ENCODE data around the gene HEATR9.

The HEATR9 gene

DNA sequence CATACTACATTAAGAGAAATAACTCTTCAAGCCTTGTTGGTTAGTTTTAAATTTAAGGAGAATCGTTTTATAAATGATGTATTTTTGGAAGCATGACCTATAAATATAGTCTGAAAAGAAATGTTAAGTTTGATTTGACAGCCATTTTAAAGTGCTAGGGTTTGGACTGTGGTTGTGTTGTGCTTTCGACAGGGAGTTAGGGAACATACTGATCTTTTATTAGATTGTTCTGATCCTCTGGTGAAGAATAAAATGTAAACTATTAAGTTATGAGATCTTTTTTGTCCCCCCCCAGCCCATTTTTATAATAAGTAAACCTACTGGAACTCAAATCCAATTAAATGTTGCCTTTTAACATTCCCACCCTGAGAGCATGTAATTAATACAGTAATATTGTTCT is 47.4 kb downstream of the HEATR9 start:
- Histone ChIP-seq H3K27ac (ENCODE audit: low read length) (no peak overlapping the region), H2AFZ (ENCODE audit: low read depth, low read length) (no peak overlapping the region), H3K36me3 (ENCODE audit: insufficient read depth, low read length) (peaks cover 95% of the 10 kb centered on the region), H3K4me1 (ENCODE audit: insufficient read depth, low read length) (peaks cover 9% of the 10 kb centered on the region; the same call in 1 of the 2 replicates), H4K20me1 (ENCODE audit: insufficient read depth, low read length) (peaks cover 54% of the 10 kb centered on the region), H3K27me3 (ENCODE audit: insufficient read depth, low read length, poor library complexity) (no peaks in the 10 kb centered on the region), H3K4me2 (ENCODE audit: insufficient read depth, low read length) (no peak overlapping the region), H3K9ac (ENCODE audit: low read depth, low read length) (no peak overlapping the region), H3K9me3 (ENCODE audit: insufficient read depth, low read length, severe bottlenecking) (no peaks in the 10 kb centered on the region), H3K4me3 (ENCODE audit: low read depth in 1 of 2, low read length in 2 of 2) (no peak overlapping the region), H3K79me2 (ENCODE audit: insufficient read depth, low read length) (peaks cover 89% of the 10 kb centered on the region)
- DNase-seq = no peak
- no peak for ATAC-seq (ENCODE audit: insufficient read depth, low read depth)
- no peak for TF ChIP-seq EZH2 (IDR thresholded peaks at IDR 0.05; ENCODE audit: borderline replicate concordance, low read depth, low read length, severe bottlenecking)
- TF ChIP-seq, protein P1, sequence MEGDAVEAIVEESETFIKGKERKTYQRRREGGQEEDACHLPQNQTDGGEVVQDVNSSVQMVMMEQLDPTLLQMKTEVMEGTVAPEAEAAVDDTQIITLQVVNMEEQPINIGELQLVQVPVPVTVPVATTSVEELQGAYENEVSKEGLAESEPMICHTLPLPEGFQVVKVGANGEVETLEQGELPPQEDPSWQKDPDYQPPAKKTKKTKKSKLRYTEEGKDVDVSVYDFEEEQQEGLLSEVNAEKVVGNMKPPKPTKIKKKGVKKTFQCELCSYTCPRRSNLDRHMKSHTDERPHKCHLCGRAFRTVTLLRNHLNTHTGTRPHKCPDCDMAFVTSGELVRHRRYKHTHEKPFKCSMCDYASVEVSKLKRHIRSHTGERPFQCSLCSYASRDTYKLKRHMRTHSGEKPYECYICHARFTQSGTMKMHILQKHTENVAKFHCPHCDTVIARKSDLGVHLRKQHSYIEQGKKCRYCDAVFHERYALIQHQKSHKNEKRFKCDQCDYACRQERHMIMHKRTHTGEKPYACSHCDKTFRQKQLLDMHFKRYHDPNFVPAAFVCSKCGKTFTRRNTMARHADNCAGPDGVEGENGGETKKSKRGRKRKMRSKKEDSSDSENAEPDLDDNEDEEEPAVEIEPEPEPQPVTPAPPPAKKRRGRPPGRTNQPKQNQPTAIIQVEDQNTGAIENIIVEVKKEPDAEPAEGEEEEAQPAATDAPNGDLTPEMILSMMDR (IDR thresholded peaks at IDR 0.05; ENCODE audit: borderline replicate concordance, extremely low read depth, low read length, poor library complexity, severe bottlenecking) = no peak

DNA sequence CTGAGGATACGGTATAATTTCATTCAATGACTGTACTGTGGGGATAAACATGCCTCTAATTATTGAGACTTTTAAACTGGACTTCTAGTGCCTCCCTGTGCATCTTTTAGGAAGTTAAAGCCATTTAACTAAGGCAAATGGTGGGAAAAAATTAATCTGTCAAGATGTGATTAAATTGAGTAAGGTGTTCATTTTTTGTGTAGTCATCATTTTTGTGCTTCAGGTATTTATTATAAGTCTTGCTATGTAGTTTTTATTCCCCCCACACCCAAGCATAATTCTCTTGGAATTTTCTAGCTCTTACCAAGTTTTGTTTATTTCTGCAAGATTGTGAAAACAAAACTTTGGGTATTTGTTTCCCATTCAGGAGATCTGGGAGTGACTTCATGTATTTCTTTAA is 49.2 kb downstream of the HEATR9 start:
- H3K4me1 ChIP-seq (ENCODE audit: insufficient read depth, low read length) = peaks cover 21% of the 10 kb centered on the region
- DNase-seq (no peak), ATAC-seq (ENCODE audit: insufficient read depth, low read depth) (no peak)
- TF ChIP-seq, protein P1 (IDR thresholded peaks at IDR 0.05; ENCODE audit: borderline replicate concordance, extremely low read depth, low read length, poor library complexity, severe bottlenecking) = no peak
- TF ChIP-seq EZH2 (IDR thresholded peaks at IDR 0.05; ENCODE audit: borderline replicate concordance, low read depth, low read length, severe bottlenecking) = no peak
- peaks cover 95% of the 10 kb centered on the region for H3K36me3 ChIP-seq (ENCODE audit: insufficient read depth, low read length)
- no peak overlapping the region for H3K4me2 ChIP-seq (ENCODE audit: insufficient read depth, low read length)
- no peaks in the 10 kb centered on the region for H3K27me3 ChIP-seq (ENCODE audit: insufficient read depth, low read length, poor library complexity)
- peaks cover 63% of the 10 kb centered on the region for H4K20me1 ChIP-seq (ENCODE audit: insufficient read depth, low read length)
- peaks cover 91% of the 10 kb centered on the region for H3K79me2 ChIP-seq (ENCODE audit: insufficient read depth, low read length)
- H3K4me3 ChIP-seq (ENCODE audit: low read depth in 1 of 2, low read length in 2 of 2) = no peak overlapping the region
- no peak overlapping the region for H3K27ac ChIP-seq (ENCODE audit: low read length)
- no peaks in the 10 kb centered on the region for H3K9me3 ChIP-seq (ENCODE audit: insufficient read depth, low read length, severe bottlenecking)
- no peak overlapping the region for H3K9ac ChIP-seq (ENCODE audit: low read depth, low read length)
- no peak overlapping the region for H2AFZ ChIP-seq (ENCODE audit: low read depth, low read length)

DNA sequence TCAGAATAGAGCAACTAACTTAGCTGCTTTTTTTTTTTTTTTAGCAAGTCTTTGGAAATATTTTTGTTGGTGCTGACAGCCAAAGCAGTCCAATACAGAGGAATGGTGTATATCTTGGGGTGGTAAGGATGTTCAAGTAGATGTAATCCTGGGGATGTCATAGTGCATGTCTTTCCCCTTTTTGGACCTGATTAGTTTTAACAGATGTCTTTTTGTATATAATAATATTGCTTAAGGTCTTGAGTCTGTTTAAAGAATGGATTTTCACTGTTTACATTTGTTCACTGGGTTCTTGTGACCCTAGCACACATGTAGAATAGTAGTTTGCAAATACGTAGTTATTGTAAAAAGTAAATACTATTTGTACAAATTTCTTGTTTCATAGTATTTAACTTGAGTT is 51.5 kb downstream of the HEATR9 start:
- no peaks in the 10 kb centered on the region for H3K9me3 ChIP-seq (ENCODE audit: insufficient read depth, low read length, severe bottlenecking)
- no peak overlapping the region for H3K9ac ChIP-seq (ENCODE audit: low read depth, low read length)
- H3K27ac ChIP-seq (ENCODE audit: low read length) = no peak overlapping the region
- no peaks in the 10 kb centered on the region for H3K27me3 ChIP-seq (ENCODE audit: insufficient read depth, low read length, poor library complexity)
- TF ChIP-seq, protein P1 (IDR thresholded peaks at IDR 0.05; ENCODE audit: borderline replicate concordance, extremely low read depth, low read length, poor library complexity, severe bottlenecking) = no peak
- TF ChIP-seq EZH2 (IDR thresholded peaks at IDR 0.05; ENCODE audit: borderline replicate concordance, low read depth, low read length, severe bottlenecking) = no peak
- H3K4me1 ChIP-seq (ENCODE audit: insufficient read depth, low read length) = peaks cover 36% of the 10 kb centered on the region
- ATAC-seq (ENCODE audit: insufficient read depth, low read depth) (no peak), DNase-seq (no peak)
- no peak overlapping the region for H3K4me2 ChIP-seq (ENCODE audit: insufficient read depth, low read length)
- no peak overlapping the region for H3K4me3 ChIP-seq (ENCODE audit: low read depth in 1 of 2, low read length in 2 of 2)
- H3K36me3 ChIP-seq (ENCODE audit: insufficient read depth, low read length) = peaks cover 80% of the 10 kb centered on the region
- H4K20me1 ChIP-seq (ENCODE audit: insufficient read depth, low read length) = peaks cover 76% of the 10 kb centered on the region
- peaks cover 97% of the 10 kb centered on the region for H3K79me2 ChIP-seq (ENCODE audit: insufficient read depth, low read length)
- no peak overlapping the region for H2AFZ ChIP-seq (ENCODE audit: low read depth, low read length)

DNA sequence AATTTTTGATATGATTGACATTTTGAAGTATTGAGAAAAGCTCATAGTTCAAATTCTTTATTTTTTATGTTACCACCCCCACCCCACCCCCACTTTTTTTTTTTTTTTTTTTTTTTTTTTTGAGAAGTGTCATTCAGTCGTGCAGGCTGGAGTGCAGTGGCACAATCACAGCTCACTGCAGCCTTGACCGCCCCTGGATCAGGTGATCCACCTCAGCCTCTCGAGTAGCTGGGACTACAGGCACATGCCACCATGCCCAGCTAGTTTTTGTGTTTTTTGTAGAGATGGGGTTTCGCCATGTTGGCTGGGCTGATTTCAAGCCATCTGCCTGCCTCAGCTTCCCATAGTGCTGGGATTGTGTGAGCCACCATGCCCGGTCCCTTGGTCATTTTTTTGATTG is 52.0 kb downstream of the HEATR9 start:
- Histone ChIP-seq H3K27ac (ENCODE audit: low read length) (no peak overlapping the region), H3K9me3 (ENCODE audit: insufficient read depth, low read length, severe bottlenecking) (no peaks in the 10 kb centered on the region), H3K79me2 (ENCODE audit: insufficient read depth, low read length) (peaks cover 100% of the 10 kb centered on the region), H3K4me1 (ENCODE audit: insufficient read depth, low read length) (peaks cover 41% of the 10 kb centered on the region), H3K36me3 (ENCODE audit: insufficient read depth, low read length) (peaks cover 80% of the 10 kb centered on the region), H4K20me1 (ENCODE audit: insufficient read depth, low read length) (peaks cover 80% of the 10 kb centered on the region), H3K27me3 (ENCODE audit: insufficient read depth, low read length, poor library complexity) (no peaks in the 10 kb centered on the region), H3K4me2 (ENCODE audit: insufficient read depth, low read length) (no peak overlapping the region), H3K4me3 (ENCODE audit: low read depth in 1 of 2, low read length in 2 of 2) (no peak overlapping the region), H2AFZ (ENCODE audit: low read depth, low read length) (no peak overlapping the region), H3K9ac (ENCODE audit: low read depth, low read length) (no peak overlapping the region)
- ATAC-seq (ENCODE audit: insufficient read depth, low read depth) (no peak), DNase-seq (no peak)
- TF ChIP-seq, protein P1 (IDR thresholded peaks at IDR 0.05; ENCODE audit: borderline replicate concordance, extremely low read depth, low read length, poor library complexity, severe bottlenecking) = no peak
- TF ChIP-seq EZH2 (IDR thresholded peaks at IDR 0.05; ENCODE audit: borderline replicate concordance, low read depth, low read length, severe bottlenecking) = no peak

Measured in DND-41 (cell line).